ENCODE data around the gene STS. TPM values are rescaled to one million over a fixed set of nuclear protein-coding genes. Genes with fewer than 3 reads are reported as not detected.

The STS gene
- total RNA-seq, 1 donor from 2014 or later: 3.9 TPM

DNA sequence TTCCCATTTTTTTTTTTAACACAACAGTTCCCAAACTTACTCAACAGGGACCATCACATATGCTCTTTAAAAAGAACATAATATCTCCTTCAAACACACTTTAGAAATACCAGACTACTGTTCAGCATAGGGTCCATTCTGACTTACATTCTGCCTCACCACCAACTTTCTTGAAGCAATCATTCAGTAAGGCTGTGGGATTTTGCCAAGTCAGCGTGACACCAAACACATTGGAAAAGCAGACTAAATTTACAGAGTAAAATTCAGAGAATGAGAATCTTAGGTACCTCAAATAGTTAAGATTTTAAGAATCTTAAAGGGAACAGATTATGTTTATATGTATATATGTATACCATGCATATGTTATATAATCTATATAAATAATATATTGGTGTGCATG lies 7.7 kb downstream of the STS start:
- Mint-ChIP-seq H3K27me3 (ENCODE audit: low read depth, unreplicated experiment) (no peaks in the 10 kb centered on the region), H3K9me3 (ENCODE audit: unreplicated experiment) (no peaks in the 10 kb centered on the region), H3K4me1 (ENCODE audit: low read depth, unreplicated experiment) (peaks cover 9% of the 10 kb centered on the region), H3K36me3 (ENCODE audit: low read depth, unreplicated experiment) (no peaks in the 10 kb centered on the region), H3K4me3 (ENCODE audit: unreplicated experiment) (no peak overlapping the region), H3K27ac (ENCODE audit: unreplicated experiment) (no peak overlapping the region)
- Histone ChIP-seq H3K79me2 (ENCODE audit: insufficient read depth, low read length) (no peaks in the 10 kb centered on the region), H3K9ac (ENCODE audit: low read length) (no peak overlapping the region), H3K9me3 (ENCODE audit: insufficient read depth, low read depth, low read length) (no peaks in the 10 kb centered on the region), H4K20me1 (ENCODE audit: insufficient read depth, low read length) (no peaks in the 10 kb centered on the region), H3K36me3 (ENCODE audit: insufficient read depth, low read length) (no peaks in the 10 kb centered on the region), H3K4me3 (ENCODE audit: insufficient read depth, low read depth, low read length) (no peak overlapping the region), H3K27me3 (ENCODE audit: insufficient read depth, low read length) (no peaks in the 10 kb centered on the region), H2AFZ (ENCODE audit: low read depth, low read length) (no peak overlapping the region), H3K4me1 (ENCODE audit: insufficient read depth, low read length) (no peaks in the 10 kb centered on the region), H3K27ac (ENCODE audit: low read depth, low read length) (no peak overlapping the region), H3K4me2 (ENCODE audit: low read length) (no peak overlapping the region)
- no peak for DNase-seq (ENCODE audit: low read depth)
- no peak for TF ChIP-seq EZH2 (IDR thresholded peaks at IDR 0.05; ENCODE audit: insufficient read depth, low read length)
- TF ChIP-seq, protein P1, sequence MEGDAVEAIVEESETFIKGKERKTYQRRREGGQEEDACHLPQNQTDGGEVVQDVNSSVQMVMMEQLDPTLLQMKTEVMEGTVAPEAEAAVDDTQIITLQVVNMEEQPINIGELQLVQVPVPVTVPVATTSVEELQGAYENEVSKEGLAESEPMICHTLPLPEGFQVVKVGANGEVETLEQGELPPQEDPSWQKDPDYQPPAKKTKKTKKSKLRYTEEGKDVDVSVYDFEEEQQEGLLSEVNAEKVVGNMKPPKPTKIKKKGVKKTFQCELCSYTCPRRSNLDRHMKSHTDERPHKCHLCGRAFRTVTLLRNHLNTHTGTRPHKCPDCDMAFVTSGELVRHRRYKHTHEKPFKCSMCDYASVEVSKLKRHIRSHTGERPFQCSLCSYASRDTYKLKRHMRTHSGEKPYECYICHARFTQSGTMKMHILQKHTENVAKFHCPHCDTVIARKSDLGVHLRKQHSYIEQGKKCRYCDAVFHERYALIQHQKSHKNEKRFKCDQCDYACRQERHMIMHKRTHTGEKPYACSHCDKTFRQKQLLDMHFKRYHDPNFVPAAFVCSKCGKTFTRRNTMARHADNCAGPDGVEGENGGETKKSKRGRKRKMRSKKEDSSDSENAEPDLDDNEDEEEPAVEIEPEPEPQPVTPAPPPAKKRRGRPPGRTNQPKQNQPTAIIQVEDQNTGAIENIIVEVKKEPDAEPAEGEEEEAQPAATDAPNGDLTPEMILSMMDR (IDR thresholded peaks at IDR 0.05; ENCODE audit: insufficient read depth, low read depth, low read length): no peak
- FAIRE-seq: peak; percentile 79

DNA sequence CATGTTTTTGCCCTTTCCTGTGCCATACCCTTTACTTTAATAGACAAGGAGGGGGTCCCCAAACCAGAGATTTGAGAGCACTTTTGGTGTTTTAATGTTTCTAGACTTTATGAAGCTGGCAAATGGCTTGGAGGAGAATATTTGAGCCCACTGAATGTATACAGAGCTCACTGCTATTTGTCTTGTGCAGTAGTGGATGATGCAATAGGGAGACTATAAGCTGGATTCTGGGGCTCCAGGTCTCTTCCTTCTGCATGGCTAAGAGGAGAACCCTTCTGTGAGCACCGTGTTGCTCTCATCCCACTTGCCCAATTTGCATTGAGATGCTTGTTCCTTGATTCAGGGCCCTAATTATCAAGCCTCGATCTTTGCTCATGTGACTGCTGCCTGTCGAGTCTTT lies 9.4 kb downstream of the STS start:
- H3K4me3 Mint-ChIP-seq (ENCODE audit: unreplicated experiment): no peak overlapping the region
- Histone ChIP-seq H3K9me3 (ENCODE audit: insufficient read depth, low read depth, low read length) (no peaks in the 10 kb centered on the region), H3K27ac (ENCODE audit: low read depth, low read length) (no peak overlapping the region), H2AFZ (ENCODE audit: low read depth, low read length) (no peak overlapping the region), H3K36me3 (ENCODE audit: insufficient read depth, low read length) (no peaks in the 10 kb centered on the region), H3K4me3 (ENCODE audit: insufficient read depth, low read depth, low read length) (no peak overlapping the region), H3K4me2 (ENCODE audit: low read length) (no peak overlapping the region), H3K79me2 (ENCODE audit: insufficient read depth, low read length) (no peaks in the 10 kb centered on the region), H3K4me1 (ENCODE audit: insufficient read depth, low read length) (no peaks in the 10 kb centered on the region), H3K9ac (ENCODE audit: low read length) (no peak overlapping the region), H3K27me3 (ENCODE audit: insufficient read depth, low read length) (no peaks in the 10 kb centered on the region), H4K20me1 (ENCODE audit: insufficient read depth, low read length) (no peaks in the 10 kb centered on the region)
- H3K9me3 Mint-ChIP-seq (ENCODE audit: unreplicated experiment): no peaks in the 10 kb centered on the region
- H3K4me1 Mint-ChIP-seq (ENCODE audit: low read depth, unreplicated experiment): peaks cover 9% of the 10 kb centered on the region
- no peaks in the 10 kb centered on the region for H3K36me3 Mint-ChIP-seq (ENCODE audit: low read depth, unreplicated experiment)
- no peak for DNase-seq (ENCODE audit: low read depth)
- TF ChIP-seq, protein P1 (IDR thresholded peaks at IDR 0.05; ENCODE audit: insufficient read depth, low read depth, low read length): no peak
- no peak for TF ChIP-seq EZH2 (IDR thresholded peaks at IDR 0.05; ENCODE audit: insufficient read depth, low read length)
- H3K27ac Mint-ChIP-seq (ENCODE audit: unreplicated experiment): no peak overlapping the region
- no peaks in the 10 kb centered on the region for H3K27me3 Mint-ChIP-seq (ENCODE audit: low read depth, unreplicated experiment)
- no peak for FAIRE-seq

DNA sequence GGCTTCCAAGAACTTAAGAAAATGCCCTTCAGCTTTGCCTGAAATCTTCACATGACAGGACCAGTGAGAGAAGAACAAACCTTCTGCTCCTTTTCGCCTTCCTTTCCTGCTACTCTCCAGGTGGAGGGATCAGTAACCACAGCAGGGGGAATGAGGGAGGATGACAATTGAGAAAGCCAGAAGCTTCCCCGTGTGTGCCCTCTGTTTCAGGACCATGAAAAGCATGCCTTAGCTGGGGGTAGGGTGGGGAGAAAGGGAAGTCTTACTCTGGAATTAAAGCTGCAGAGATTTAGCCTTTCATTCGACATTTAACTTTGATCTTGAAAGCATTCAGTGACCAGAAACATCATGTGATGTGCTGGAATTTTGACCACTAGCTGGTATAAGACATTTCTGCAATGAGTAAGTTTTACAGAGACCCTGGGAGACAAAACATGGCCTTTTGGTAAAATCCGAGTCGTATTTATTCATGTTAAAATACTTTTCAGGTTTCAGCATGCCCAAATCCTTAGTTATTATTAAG lies 11.0 kb downstream of the STS start:
- H3K36me3 ChIP-seq (ENCODE audit: insufficient read depth, low read length): no peaks in the 10 kb centered on the region
- H3K79me2 ChIP-seq (ENCODE audit: insufficient read depth, low read length): no peaks in the 10 kb centered on the region
- H4K20me1 ChIP-seq (ENCODE audit: insufficient read depth, low read length): no peaks in the 10 kb centered on the region
- no peak overlapping the region for H3K27ac ChIP-seq (ENCODE audit: low read depth, low read length)
- H3K9me3 Mint-ChIP-seq (ENCODE audit: unreplicated experiment): no peaks in the 10 kb centered on the region
- H3K9ac ChIP-seq (ENCODE audit: low read length): no peak overlapping the region
- H3K4me2 ChIP-seq (ENCODE audit: low read length): no peak overlapping the region
- no peak overlapping the region for H3K4me3 Mint-ChIP-seq (ENCODE audit: unreplicated experiment)
- H3K27me3 ChIP-seq (ENCODE audit: insufficient read depth, low read length): no peaks in the 10 kb centered on the region
- H3K4me1 Mint-ChIP-seq (ENCODE audit: low read depth, unreplicated experiment): peaks cover 9% of the 10 kb centered on the region
- H3K4me3 ChIP-seq (ENCODE audit: insufficient read depth, low read depth, low read length): no peak overlapping the region
- no peaks in the 10 kb centered on the region for H3K27me3 Mint-ChIP-seq (ENCODE audit: low read depth, unreplicated experiment)
- H2AFZ ChIP-seq (ENCODE audit: low read depth, low read length): no peak overlapping the region
- DNase-seq (ENCODE audit: low read depth) (no peak), FAIRE-seq (peak; percentile 56)
- no peak overlapping the region for H3K27ac Mint-ChIP-seq (ENCODE audit: unreplicated experiment)
- H3K36me3 Mint-ChIP-seq (ENCODE audit: low read depth, unreplicated experiment): no peaks in the 10 kb centered on the region
- no peaks in the 10 kb centered on the region for H3K9me3 ChIP-seq (ENCODE audit: insufficient read depth, low read depth, low read length)
- TF ChIP-seq, protein P1 (IDR thresholded peaks at IDR 0.05; ENCODE audit: insufficient read depth, low read depth, low read length): no peak
- TF ChIP-seq EZH2 (IDR thresholded peaks at IDR 0.05; ENCODE audit: insufficient read depth, low read length): no peak
- no peaks in the 10 kb centered on the region for H3K4me1 ChIP-seq (ENCODE audit: insufficient read depth, low read length)

Measured in astrocyte (in vitro differentiated cells and primary cell).